Prostate gland (tissue), 2 donors: ENCODE data around the gene MXRA8. TPM values are rescaled to one million over a fixed set of nuclear protein-coding genes. Genes with fewer than 3 reads are reported as not detected.

ENCODE experiments used
- DNase-seq: peaks from one replicate; pipeline ENCODE4 v3.0.0-alpha.2; 2019; ENCODE audit warnings: low spot score
- H3K27ac ChIP-seq, 2 donors: fragments of 200-600 bp; sonication (generic); 2 replicates each; pipeline ENCODE4 v1.5.1; 2017 to 2019
- H3K27me3 ChIP-seq: fragments of 200-600 bp; sonication (generic); replicated peaks from 2 replicates; pipeline ENCODE4 v1.5.1; 2019; ENCODE audit not compliant: insufficient read depth
- H3K36me3 ChIP-seq, 2 donors: fragments of 200-600 bp; sonication (generic); 1 replicate in 1 of 2; 2 replicates in 1 of 2; pipeline versions ENCODE4 v1.5.1 to v1.8.1; 2017 to 2019
- H3K4me1 ChIP-seq: fragments of 200-600 bp; sonication (generic); replicated peaks from 2 replicates; pipeline ENCODE4 v1.5.1; 2019
- H3K4me3 ChIP-seq, 2 donors: fragments of 200-600 bp; sonication (generic); 2 replicates each; pipeline ENCODE4 v1.5.1; 2017 to 2019
- H3K9me3 ChIP-seq: fragments of 200-600 bp; sonication (generic); 2 replicates; pipeline ENCODE4 v1.5.1; 2017
- POLR2A ChIP-seq: fragments of 450-650 bp; IDR thresholded peaks from one replicate; pipeline ENCODE4 v1.6.1; 2016; ENCODE audit warnings: antibody characterized with exemption, mild to moderate bottlenecking
- POLR2AphosphoS5 ChIP-seq: sonication (generic); formaldehyde crosslinking; IDR thresholded peaks from one replicate; pipeline ENCODE4 v1.6.1; 2017; ENCODE audit warnings: antibody characterized with exemption
- WGBS: methylation state at CpG from one replicate; pipeline ENCODE4 v1.1.5; 2018; 5-methylcytosine and 5-hydroxymethylcytosine counted together
- intact Hi-C: fragments of 100-400 bp; cut with DNase I; formaldehyde crosslinking; loops from one replicate; pipeline ENCODE4 v1.14.2; 2022
- total RNA-seq, 2 donors: library from RNA; depleted of rRNA; stranded (reverse); fragments of >200 nt; gene quantifications; one replicate each; pipeline ENCODE4 v1.1.0, GENCODE V29; 2016
- TF ChIP-seq, protein P1 (sequence below), 4 experiments: fragments of 200-600 bp in 2 of 4; fragments of 450-650 bp in 2 of 4; sonication (generic) in 2 of 4; IDR thresholded peaks; 1 replicate in 3 of 4; 2 replicates in 1 of 4; pipeline ENCODE4 v1.5.1; 2016 to 2019; ENCODE audit warnings: antibody characterized with exemption in 4 of 4, mild to moderate bottlenecking in 2 of 4, moderate library complexity in 2 of 4

MXRA8 gene
- total RNA-seq, 2 donors from 2014 or later = 39.0 to 152 TPM

DNA sequence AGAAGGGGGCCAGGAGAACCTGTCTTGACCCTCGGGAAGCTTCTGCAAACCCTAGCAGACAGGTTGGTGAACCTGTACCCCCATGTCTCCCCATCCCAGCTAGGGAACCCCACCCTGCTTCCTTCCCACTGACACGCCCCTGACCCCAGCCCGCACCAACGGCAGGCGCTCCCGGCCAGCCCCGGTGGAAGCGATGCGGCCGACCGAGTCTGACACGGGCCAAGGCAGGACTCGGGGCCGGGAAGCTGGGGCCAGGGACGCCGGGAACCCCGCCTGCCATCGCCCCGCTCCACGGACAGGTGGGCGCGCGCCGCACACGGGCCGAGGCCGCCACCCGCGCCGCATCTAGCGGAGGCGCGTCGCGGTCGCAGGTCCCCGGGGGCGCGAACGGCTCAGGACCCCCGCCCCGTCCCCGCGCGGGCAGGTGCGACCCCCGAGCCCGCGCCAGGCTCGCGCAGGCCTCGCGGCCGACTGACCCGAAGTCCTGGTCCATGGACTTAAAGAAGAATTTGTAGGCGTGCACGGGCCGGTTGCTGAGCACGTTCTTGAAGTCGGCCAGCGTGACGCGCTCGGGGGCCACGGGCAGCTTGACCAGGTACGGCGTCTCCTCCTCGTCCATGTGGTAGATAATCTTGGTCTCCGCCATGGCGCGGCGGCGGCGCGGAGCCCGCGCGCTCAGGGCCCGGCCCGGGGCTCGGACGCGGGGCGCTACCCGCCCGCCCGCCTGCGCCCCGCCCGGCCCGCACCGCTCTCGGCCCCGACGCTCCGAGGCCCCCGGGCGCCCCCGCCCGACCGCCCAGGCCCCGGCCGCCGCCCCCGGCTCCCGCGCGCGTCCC lies 9.7 kb downstream of the MXRA8 start:
- no peaks in the 10 kb centered on the region for H3K27me3 ChIP-seq
- H3K27ac ChIP-seq = peak overlapping the region; percentile 62 to 66
- H3K9me3 ChIP-seq = no peaks in the 10 kb centered on the region
- no peak for DNase-seq
- H3K36me3 ChIP-seq = no peaks in the 10 kb centered on the region
- intact Hi-C loops = loop anchor here (5.0 kb wide), 1 partner anchor 41 kb away; the partner anchor contains the start of genes ACAP3 and PUSL1
- H3K4me3 ChIP-seq = peak overlapping the region; percentile 60 to 79
- TF ChIP-seq POLR2AphosphoS5 (no peak), POLR2A (no peak)
- TF ChIP-seq, protein P1, sequence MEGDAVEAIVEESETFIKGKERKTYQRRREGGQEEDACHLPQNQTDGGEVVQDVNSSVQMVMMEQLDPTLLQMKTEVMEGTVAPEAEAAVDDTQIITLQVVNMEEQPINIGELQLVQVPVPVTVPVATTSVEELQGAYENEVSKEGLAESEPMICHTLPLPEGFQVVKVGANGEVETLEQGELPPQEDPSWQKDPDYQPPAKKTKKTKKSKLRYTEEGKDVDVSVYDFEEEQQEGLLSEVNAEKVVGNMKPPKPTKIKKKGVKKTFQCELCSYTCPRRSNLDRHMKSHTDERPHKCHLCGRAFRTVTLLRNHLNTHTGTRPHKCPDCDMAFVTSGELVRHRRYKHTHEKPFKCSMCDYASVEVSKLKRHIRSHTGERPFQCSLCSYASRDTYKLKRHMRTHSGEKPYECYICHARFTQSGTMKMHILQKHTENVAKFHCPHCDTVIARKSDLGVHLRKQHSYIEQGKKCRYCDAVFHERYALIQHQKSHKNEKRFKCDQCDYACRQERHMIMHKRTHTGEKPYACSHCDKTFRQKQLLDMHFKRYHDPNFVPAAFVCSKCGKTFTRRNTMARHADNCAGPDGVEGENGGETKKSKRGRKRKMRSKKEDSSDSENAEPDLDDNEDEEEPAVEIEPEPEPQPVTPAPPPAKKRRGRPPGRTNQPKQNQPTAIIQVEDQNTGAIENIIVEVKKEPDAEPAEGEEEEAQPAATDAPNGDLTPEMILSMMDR (IDR thresholded peaks at IDR 0.05) = no peak
- peaks cover 14% of the 10 kb centered on the region for H3K4me1 ChIP-seq
- WGBS = under 1% methylated on average over 67 of the region's 109 CpGs

- intact Hi-C loops = loop anchor here (5.0 kb wide), 1 partner anchor 41 kb away; the partner anchor contains the start of genes ACAP3 and PUSL1
- H3K4me1 ChIP-seq = peaks cover 14% of the 10 kb centered on the region
- DNase-seq = no peak
- TF ChIP-seq POLR2AphosphoS5 = peak; percentile 44
- TF ChIP-seq, protein P1 (IDR thresholded peaks at IDR 0.05) = no peak
- peak overlapping the region; percentile 62 to 66 for H3K27ac ChIP-seq
- peak overlapping the region; percentile 60 to 79 for H3K4me3 ChIP-seq
- 22% methylated on average over 19 of the region's 26 CpGs for WGBS
- H3K27me3 ChIP-seq = no peaks in the 10 kb centered on the region
- no peaks in the 10 kb centered on the region for H3K9me3 ChIP-seq
- H3K36me3 ChIP-seq = no peaks in the 10 kb centered on the region
Observed at GRCh38 chr1:1347663-1348419, 10.5 kb downstream of the MXRA8 start.

GRCh38 chr1:1347026-1347595 lies 11.2 kb downstream of the MXRA8 start:
- intact Hi-C loops = loop anchor here (5.0 kb wide), 1 partner anchor 40 kb away; the partner anchor contains the start of genes ACAP3 and PUSL1
- 70% methylated on average over 10 of the region's 10 CpGs for WGBS
- H3K27me3 ChIP-seq = no peaks in the 10 kb centered on the region
- no peaks in the 10 kb centered on the region for H3K36me3 ChIP-seq
- peak overlapping the region; percentile 60 to 79 for H3K4me3 ChIP-seq
- peaks cover 14% of the 10 kb centered on the region for H3K4me1 ChIP-seq
- TF ChIP-seq POLR2A (no peak), POLR2AphosphoS5 (no peak)
- TF ChIP-seq, protein P1 (IDR thresholded peaks at IDR 0.05) = no peak
- no peaks in the 10 kb centered on the region for H3K9me3 ChIP-seq
- no peak for DNase-seq
- peak overlapping the region; percentile 62 to 66 for H3K27ac ChIP-seq

DNA sequence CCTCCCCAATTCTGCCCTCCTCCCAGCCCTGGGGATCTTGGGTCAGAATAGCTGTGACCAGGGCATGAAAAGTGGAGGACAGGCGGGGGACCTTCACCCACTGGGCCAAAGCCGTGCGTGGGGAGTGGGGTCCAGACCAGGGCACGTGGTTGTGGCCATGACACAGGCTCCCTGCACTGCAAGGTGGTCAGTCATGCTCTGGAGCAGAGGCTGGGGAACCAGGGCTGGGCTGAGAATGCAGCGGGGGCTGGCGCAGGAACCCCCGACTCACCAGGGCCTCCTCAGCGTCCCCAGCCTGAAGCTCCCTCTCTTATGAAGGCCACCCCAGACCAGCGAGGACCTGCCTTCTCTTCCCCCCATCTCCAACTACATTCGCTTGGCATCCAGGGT lies 11.9 kb downstream of the MXRA8 start:
- no peak overlapping the region for H3K27ac ChIP-seq

More for the DNA sequence above, 11.9 kb downstream of the MXRA8 start:
- TF ChIP-seq POLR2A (no peak), POLR2AphosphoS5 (no peak)
- TF ChIP-seq, protein P1 (IDR thresholded peaks at IDR 0.05) = no peak
- no peak for DNase-seq
- Histone ChIP-seq H3K4me3 (no peak overlapping the region), H3K36me3 (peaks cover 0 to 4% of the 10 kb centered on the region in 2 donors), H3K27me3 (no peaks in the 10 kb centered on the region), H3K9me3 (no peaks in the 10 kb centered on the region), H3K4me1 (peaks cover 14% of the 10 kb centered on the region)
- WGBS = 85% methylated on average over 9 of the region's 10 CpGs
- intact Hi-C loops = loop anchor here (5.0 kb wide), 1 partner anchor 39 kb away; the partner anchor contains the start of genes ACAP3 and PUSL1
